ENCODE results near the gene TOE1.
"Not testable (repeated sequence)": the region's sequence is repeated elsewhere in the genome, so short reads cannot be mapped to it uniquely, and the experiment has no call there.

TOE1 gene

GRCh38 chr1:45339789-45340558 is at the start of gene TOE1, which contains the start of gene MUTYH:
Gene TOE1 (plus strand): TSS chr1:45340170. CDS start chr1:45340253, 83 bp downstream.
Gene MUTYH (minus strand): TSS chr1:45340440. CDS start chr1:45334505, 5,935 bp downstream.
- DNase-seq (ENCODE audit: low read depth) = peak; percentile 89

GRCh38 chr1:45291002-45291401 is 49.0 kb upstream of the TOE1 start:
- not testable (repeated sequence) for DNase-seq (ENCODE audit: low read depth)

GRCh38 chr1:45291716-45292115 is 48.3 kb upstream of the TOE1 start:
- DNase-seq (ENCODE audit: low read depth) = no peak

- DNase-seq (ENCODE audit: low read depth) = no peak
Observed at GRCh38 chr1:45297666-45298356, 42.2 kb upstream of the TOE1 start.

- DNase-seq (ENCODE audit: low read depth) = no peak
Observed at GRCh38 chr1:45299296-45299695, 40.7 kb upstream of the TOE1 start.

GRCh38 chr1:45299981-45300668 is 39.8 kb upstream of the TOE1 start:
- peak; percentile 78 for DNase-seq (ENCODE audit: low read depth)

- no peak for DNase-seq (ENCODE audit: low read depth)
Observed at GRCh38 chr1:45300669-45300997, 39.3 kb upstream of the TOE1 start.

- DNase-seq (ENCODE audit: low read depth) = no peak
Observed at GRCh38 chr1:45302505-45303150, 37.3 kb upstream of the TOE1 start.

GRCh38 chr1:45303520-45304310 is 36.3 kb upstream of the TOE1 start:
- peak; percentile 96 for DNase-seq (ENCODE audit: low read depth)

- DNase-seq (ENCODE audit: low read depth) = no peak
Observed at GRCh38 chr1:45304311-45305081, 35.5 kb upstream of the TOE1 start.

- DNase-seq (ENCODE audit: low read depth) = no peak
Observed at GRCh38 chr1:45305231-45305630, 34.7 kb upstream of the TOE1 start.

- no peak for DNase-seq (ENCODE audit: low read depth)
Observed at GRCh38 chr1:45306319-45306718, 33.7 kb upstream of the TOE1 start.

- no peak for DNase-seq (ENCODE audit: low read depth)
Observed at GRCh38 chr1:45306905-45307304, 33.1 kb upstream of the TOE1 start.

GRCh38 chr1:45314266-45314665 is 25.7 kb upstream of the TOE1 start:
- no peak for DNase-seq (ENCODE audit: low read depth)

- DNase-seq (ENCODE audit: low read depth) = no peak
Observed at GRCh38 chr1:45317166-45317565, 22.8 kb upstream of the TOE1 start.

- DNase-seq (ENCODE audit: low read depth) = no peak
Observed at GRCh38 chr1:45319761-45320160, 20.2 kb upstream of the TOE1 start.

- DNase-seq (ENCODE audit: low read depth) = no peak
Observed at GRCh38 chr1:45321444-45321843, 18.5 kb upstream of the TOE1 start.

GRCh38 chr1:45322486-45323040 is 17.4 kb upstream of the TOE1 start:
- DNase-seq (ENCODE audit: low read depth) = no peak

- no peak for DNase-seq (ENCODE audit: low read depth)
Observed at GRCh38 chr1:45325851-45326506, 14.0 kb upstream of the TOE1 start.

All from fibroblast of the conjunctiva (primary cell).